Activated CD8-positive, alpha-beta memory T cell treated with anti-CD3 and anti-CD28 coated beads for 24 hours (primary cell): ENCODE results near the gene P2RY12.

Experiments used
- DNase-seq: peaks from one replicate; pipeline ENCODE4 v3.0.0-alpha.2; 2020

The P2RY12 gene

GRCh38 chr3:151305060-151305774, 79.3 kb downstream of the P2RY12 start:
- DNase-seq = peak; percentile 70

GRCh38 chr3:151303751-151304150, 80.8 kb downstream of the P2RY12 start:
- DNase-seq = no peak

GRCh38 chr3:151301787-151302186, 82.8 kb downstream of the P2RY12 start:
- DNase-seq = no peak

- DNase-seq = no peak
Observed at GRCh38 chr3:151300539-151300938, 84.0 kb downstream of the P2RY12 start.

GRCh38 chr3:151299006-151299405, 85.5 kb downstream of the P2RY12 start:
- no peak for DNase-seq

GRCh38 chr3:151297429-151297828, 87.1 kb downstream of the P2RY12 start:
- DNase-seq = no peak

GRCh38 chr3:151296226-151296625, 88.3 kb downstream of the P2RY12 start:
- DNase-seq = no peak

- DNase-seq = no peak
Observed at GRCh38 chr3:151293127-151293526, 91.4 kb downstream of the P2RY12 start.

- DNase-seq = no peak
Observed at GRCh38 chr3:151290673-151291072, 93.9 kb downstream of the P2RY12 start.

GRCh38 chr3:151289445-151289844, 95.1 kb downstream of the P2RY12 start:
- DNase-seq = no peak
